HepG2 (cell line): ENCODE data around the gene CKS1B. TPM values are rescaled to one million over a fixed set of nuclear protein-coding genes. Genes with fewer than 3 reads are reported as not detected.

Experiments used
- BCL6 ChIP-seq: IDR thresholded peaks from 2 replicates; pipeline ENCODE4 v1.6.1; 2016; ENCODE audit warnings: missing genetic modification reagents, missing compliant biosample characterization
- CHCHD3 ChIP-seq: sonication (generic); formaldehyde crosslinking; IDR thresholded peaks from 2 replicates; pipeline ENCODE4 v1.8.0; 2022; ENCODE audit warnings: mild to moderate bottlenecking, missing genetic modification reagents, moderate library complexity
- FOXJ3 ChIP-seq: sonication (generic); formaldehyde crosslinking; IDR thresholded peaks from 2 replicates; pipeline ENCODE4 v1.4.0; 2020; ENCODE audit warnings: missing genetic modification reagents, mild to moderate bottlenecking, borderline replicate concordance
- JUNB ChIP-seq: sonication (generic); formaldehyde crosslinking; IDR thresholded peaks from 2 replicates; pipeline ENCODE4 v1.8.0; 2022; ENCODE audit warnings: missing genetic modification reagents, mild to moderate bottlenecking, borderline replicate concordance
- KIAA2018 ChIP-seq: sonication (generic); formaldehyde crosslinking; IDR thresholded peaks from 2 replicates; pipeline ENCODE4 v1.5.0; 2020; ENCODE audit warnings: mild to moderate bottlenecking, missing genetic modification reagents, borderline replicate concordance
- KLF9 ChIP-seq: IDR thresholded peaks from 2 replicates; pipeline ENCODE4 v1.6.1; 2016; ENCODE audit warnings: low read depth
- NCOR1 ChIP-seq: fragments of 200-600 bp; sonication (generic); IDR thresholded peaks from 2 replicates; pipeline ENCODE4 v1.7.0; 2017; ENCODE audit warnings: antibody characterized with exemption, low read length, borderline replicate concordance
- NR0B2 ChIP-seq: sonication (generic); formaldehyde crosslinking; IDR thresholded peaks from 2 replicates; pipeline ENCODE4 v1.4.0; 2020; ENCODE audit warnings: mild to moderate bottlenecking, missing genetic modification reagents
- NR2F2 ChIP-seq: IDR thresholded peaks from 2 replicates; pipeline ENCODE4 v1.6.1; 2012; ENCODE audit warnings: low read depth, inconsistent platforms, borderline replicate concordance
- SALL1 ChIP-seq: sonication (generic); formaldehyde crosslinking; IDR thresholded peaks from 2 replicates; pipeline ENCODE4 v1.8.0; 2022; ENCODE audit warnings: mild to moderate bottlenecking, missing genetic modification reagents
- TCF7 ChIP-seq: sonication (generic); IDR thresholded peaks from 2 replicates; pipeline ENCODE4 v1.6.1; 2016; ENCODE audit warnings: antibody characterized with exemption, low read depth
- XRCC5 ChIP-seq: fragments of 200-400 bp; formaldehyde crosslinking; optimal IDR thresholded peaks from 2 replicates; pipeline ENCODE3; 2017; ENCODE audit warnings: mild to moderate bottlenecking, low read length
- ZBTB33 ChIP-seq: sonication (generic); formaldehyde crosslinking; IDR thresholded peaks from 2 replicates; pipeline ENCODE4 v1.4.0; 2020; ENCODE audit warnings: missing genetic modification reagents
- ZFP91 ChIP-seq: sonication (generic); formaldehyde crosslinking; IDR thresholded peaks from 2 replicates; pipeline ENCODE4 v1.9.0; 2022; ENCODE audit warnings: missing genetic modification reagents, mild to moderate bottlenecking, borderline replicate concordance
- ZNF17 ChIP-seq: sonication (generic); formaldehyde crosslinking; IDR thresholded peaks from 2 replicates; pipeline ENCODE4 v1.5.0; 2020; ENCODE audit warnings: mild to moderate bottlenecking, missing genetic modification reagents
- ZNF205 ChIP-seq: IDR thresholded peaks from 2 replicates; pipeline ENCODE4 v1.6.1; 2018; ENCODE audit warnings: missing biosample characterization, missing genetic modification reagents
- ZNF335 ChIP-seq: sonication (generic); formaldehyde crosslinking; IDR thresholded peaks from 2 replicates; pipeline ENCODE4 v1.4.0; 2020; ENCODE audit warnings: missing genetic modification reagents
- ZNF776 ChIP-seq: sonication (generic); formaldehyde crosslinking; IDR thresholded peaks from 2 replicates; pipeline ENCODE4 v1.4.0; 2020; ENCODE audit warnings: mild to moderate bottlenecking, missing genetic modification reagents
- polyA plus RNA-seq, 8 experiments: library from polyadenylated mRNA; depleted of rRNA in 3 of 8; stranded (reverse) in 7 of 8; unstranded in 1 of 8; fragments of >200 nt; fragmentation: Illumina TruSeq in 4 of 8; extraction: Trizol in 4 of 8; gene quantifications; 2 replicates each; pipeline versions ENCODE4 v1.2.1 to v1.2.3, GENCODE V29; 2011 to 2016; ENCODE audit warnings: low read depth in 4 of 8, missing spikeins in 1 of 8, mixed read lengths in 1 of 8; ENCODE audit not compliant: insufficient read depth in 1 of 8
- total RNA-seq, 5 experiments: library from RNA; depleted of rRNA; stranded (reverse); fragments of >200 nt; fragmentation: Illumina TruSeq; extraction: Trizol; gene quantifications; 2 replicates each; pipeline ENCODE4 v1.2.3, GENCODE V29; 2016; ENCODE audit warnings: low read depth in 1 of 5

Gene CKS1B
- total and polyA plus RNA-seq, 2 of the 13 experiments (the other 11 are each of a cell fraction or from before 2014, with no cell fraction given): 217 to 222 TPM

- TF ChIP-seq ZBTB33: peak; percentile 3; the same call in 1 of the 2 replicates
- TF ChIP-seq NR2F2: peak; percentile 28; the same call in 1 of the 2 replicates
- TF ChIP-seq ZNF17 (CRISPR knock-in tag): no peak
- TF ChIP-seq BCL6 (CRISPR knock-in tag): 0 out of 2 replicates have a peak, but pooled peaks have one; percentile 29
- TF ChIP-seq JUNB: no peak
- peak; percentile 92; the same call in 1 of the 2 replicates for TF ChIP-seq NR0B2 (CRISPR knock-in tag)
- no peak for TF ChIP-seq XRCC5
- TF ChIP-seq ZFP91 (CRISPR knock-in tag): no peak
- peak; percentile 63; the same call in 1 of the 2 replicates for TF ChIP-seq ZNF335
- TF ChIP-seq TCF7: no peak; the same call in 1 of the 2 replicates
- TF ChIP-seq SALL1 (CRISPR knock-in tag): peak; percentile 73; the same call in 1 of the 2 replicates
- TF ChIP-seq KLF9 (CRISPR knock-in tag): peak; percentile 92
- TF ChIP-seq KIAA2018 (CRISPR knock-in tag): no peak
- no peak for TF ChIP-seq CHCHD3 (CRISPR knock-in tag)
- TF ChIP-seq FOXJ3 (CRISPR knock-in tag): peak; percentile 45; the same call in 1 of the 2 replicates
- peak; percentile 47; the same call in 1 of the 2 replicates for TF ChIP-seq ZNF776 (CRISPR knock-in tag)
- TF ChIP-seq NCOR1: no peak
- TF ChIP-seq ZNF205 (CRISPR knock-in tag): no peak
Observed at GRCh38 chr1:154974808-154975408, 427 bp downstream of the CKS1B start (continued).
